GM12801 (cell line): Measurements from ENCODE around the gene C2CD4A.

ENCODE experiments used
- TF ChIP-seq, protein P1 (sequence below): IDR thresholded peaks from one replicate; pipeline ENCODE4 v1.5.1; 2011; ENCODE audit warnings: control low read depth; ENCODE audit not compliant: insufficient read length; ENCODE audit errors: extremely low read depth

The C2CD4A gene

DNA sequence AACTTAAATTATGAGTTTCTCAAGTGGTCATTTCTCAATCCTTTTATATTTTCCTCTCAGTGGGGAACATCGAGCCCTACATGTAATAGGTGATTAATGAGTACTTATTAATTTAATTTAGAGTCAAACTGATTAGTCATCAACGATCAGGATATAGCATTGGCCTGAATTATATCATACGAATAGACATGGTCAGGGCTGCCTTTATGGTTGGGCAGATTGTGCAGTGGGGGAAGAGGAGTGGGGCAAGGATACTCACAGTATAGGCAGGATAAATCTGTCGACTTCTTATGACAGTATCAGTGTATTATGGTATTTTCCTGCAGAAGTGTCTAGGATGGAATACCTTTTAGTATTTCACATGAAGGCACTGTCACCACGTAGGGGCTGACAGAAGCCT is 27.0 kb downstream of the C2CD4A start:
- TF ChIP-seq, protein P1, sequence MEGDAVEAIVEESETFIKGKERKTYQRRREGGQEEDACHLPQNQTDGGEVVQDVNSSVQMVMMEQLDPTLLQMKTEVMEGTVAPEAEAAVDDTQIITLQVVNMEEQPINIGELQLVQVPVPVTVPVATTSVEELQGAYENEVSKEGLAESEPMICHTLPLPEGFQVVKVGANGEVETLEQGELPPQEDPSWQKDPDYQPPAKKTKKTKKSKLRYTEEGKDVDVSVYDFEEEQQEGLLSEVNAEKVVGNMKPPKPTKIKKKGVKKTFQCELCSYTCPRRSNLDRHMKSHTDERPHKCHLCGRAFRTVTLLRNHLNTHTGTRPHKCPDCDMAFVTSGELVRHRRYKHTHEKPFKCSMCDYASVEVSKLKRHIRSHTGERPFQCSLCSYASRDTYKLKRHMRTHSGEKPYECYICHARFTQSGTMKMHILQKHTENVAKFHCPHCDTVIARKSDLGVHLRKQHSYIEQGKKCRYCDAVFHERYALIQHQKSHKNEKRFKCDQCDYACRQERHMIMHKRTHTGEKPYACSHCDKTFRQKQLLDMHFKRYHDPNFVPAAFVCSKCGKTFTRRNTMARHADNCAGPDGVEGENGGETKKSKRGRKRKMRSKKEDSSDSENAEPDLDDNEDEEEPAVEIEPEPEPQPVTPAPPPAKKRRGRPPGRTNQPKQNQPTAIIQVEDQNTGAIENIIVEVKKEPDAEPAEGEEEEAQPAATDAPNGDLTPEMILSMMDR = no peak

DNA sequence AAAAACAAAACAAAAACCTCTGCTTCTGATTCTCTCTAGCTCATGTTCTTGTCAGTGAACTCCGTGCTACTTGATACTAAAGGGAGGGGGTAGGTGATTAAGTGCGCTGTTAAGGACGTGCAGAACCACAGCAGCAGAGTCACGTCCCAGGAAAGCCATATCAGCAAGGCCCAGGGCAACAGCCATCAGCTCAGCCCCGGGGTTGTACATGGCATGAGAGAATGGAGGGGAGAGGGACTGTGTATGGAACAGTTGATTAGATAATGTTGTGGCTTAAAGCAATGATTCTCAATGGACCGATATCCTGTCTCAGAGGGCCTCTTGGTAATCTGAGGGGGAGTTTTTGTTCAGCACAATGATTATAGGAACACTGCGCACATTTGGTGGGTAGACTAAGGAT is 27.6 kb downstream of the C2CD4A start:
- TF ChIP-seq, protein P1 = no peak

DNA sequence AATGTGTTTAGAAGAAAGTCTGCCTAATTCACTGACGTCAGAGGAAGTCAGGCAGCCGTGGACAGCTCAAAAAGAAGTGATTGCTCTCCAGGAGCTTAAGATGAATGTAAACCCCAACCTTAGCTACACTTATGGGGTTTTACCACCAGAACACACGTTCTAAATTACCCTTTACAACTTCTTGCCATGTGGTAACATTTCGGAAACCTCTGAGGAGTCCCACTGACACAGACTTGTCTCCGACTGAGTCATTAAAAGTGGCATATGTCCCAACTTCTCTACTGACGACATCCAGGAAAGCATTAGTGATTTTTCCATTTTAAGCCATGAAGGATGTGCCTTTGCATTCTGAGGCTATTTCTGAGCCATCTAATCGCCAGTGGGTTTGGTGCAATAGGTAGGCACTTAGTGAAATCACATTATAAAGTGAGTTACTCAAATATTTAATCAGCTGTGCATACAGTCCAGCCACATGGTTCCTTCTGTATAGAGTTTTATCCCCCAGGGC is 32.4 kb downstream of the C2CD4A start:
- TF ChIP-seq, protein P1 = no peak

DNA sequence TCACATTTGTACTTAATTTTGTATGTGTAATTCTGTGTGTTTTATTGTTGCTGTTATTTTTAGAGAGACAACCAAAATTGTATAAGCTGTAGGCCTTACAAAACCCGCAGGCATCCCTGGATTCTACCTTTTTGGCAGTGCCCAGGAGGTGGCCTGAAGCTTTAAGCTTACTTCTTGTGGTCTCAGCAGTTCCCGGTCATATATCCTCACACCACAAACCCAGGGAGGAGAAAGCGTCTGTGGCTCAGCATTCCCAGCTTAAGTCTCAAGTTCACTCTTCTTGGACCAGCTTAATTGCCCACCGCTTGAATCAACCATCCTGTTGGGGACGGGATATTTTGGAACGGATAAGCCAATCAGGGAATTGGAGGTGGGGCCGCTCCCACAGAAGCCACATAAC is 36.7 kb downstream of the C2CD4A start:
- TF ChIP-seq, protein P1 = no peak

DNA sequence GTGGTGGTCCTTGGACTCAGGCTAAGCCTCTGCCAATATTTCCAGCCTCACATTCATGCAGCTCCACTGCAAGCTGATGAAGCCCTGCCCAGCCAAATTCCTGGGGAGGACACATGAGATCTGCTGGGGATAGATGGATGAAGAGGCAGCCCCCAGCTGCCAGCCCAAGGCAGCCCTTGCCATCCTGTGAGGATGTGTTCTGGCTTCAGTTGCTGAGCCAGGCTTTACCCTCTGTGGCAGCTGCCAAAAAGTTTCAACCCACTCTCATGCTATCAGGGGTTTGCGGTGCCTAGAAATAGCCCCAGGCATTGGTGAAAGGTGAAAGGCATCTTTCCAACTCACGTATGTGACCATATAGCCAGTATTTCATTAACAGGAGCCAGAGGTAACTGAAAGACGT is 37.6 kb downstream of the C2CD4A start:
- TF ChIP-seq, protein P1 = no peak

DNA sequence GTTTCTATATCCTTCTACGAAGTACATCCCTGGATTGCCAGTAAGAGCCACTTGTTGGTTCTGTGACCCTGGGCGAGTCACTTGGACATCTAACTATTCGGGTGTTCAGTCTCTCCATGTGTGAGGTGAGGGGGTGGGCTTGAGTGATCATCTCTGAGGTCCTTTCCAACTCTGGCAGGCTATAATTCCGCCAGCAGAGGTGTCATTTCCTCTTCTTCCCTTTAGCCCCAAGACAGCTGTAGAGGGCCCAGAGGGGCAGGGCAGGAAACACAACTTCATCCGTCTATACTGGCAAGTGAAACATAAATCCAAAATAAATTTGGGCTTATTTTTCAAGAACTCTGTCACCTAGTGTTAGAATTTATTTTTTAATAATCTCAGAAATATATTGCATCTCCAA is 38.1 kb downstream of the C2CD4A start:
- TF ChIP-seq, protein P1 = no peak

DNA sequence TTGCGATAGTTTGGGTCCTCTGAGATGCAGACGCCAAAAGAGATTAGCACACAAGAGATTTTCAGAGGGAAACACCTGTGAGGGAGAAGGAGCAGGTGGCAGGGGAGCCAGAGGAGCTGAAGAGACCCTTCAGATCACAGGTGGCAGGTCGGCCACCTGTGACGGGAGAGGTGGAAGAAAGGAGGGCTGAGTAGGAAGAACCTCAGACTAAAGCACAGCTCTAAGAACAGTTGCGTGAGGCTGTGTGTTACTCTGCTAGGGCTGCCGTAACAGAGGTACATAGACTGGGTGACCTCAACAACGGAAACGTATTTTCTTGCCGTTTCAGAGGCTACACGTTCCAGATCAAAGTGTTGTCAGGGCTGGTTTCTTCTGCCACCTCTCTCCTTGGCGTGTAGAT is 38.5 kb downstream of the C2CD4A start:
- TF ChIP-seq, protein P1 = no peak

DNA sequence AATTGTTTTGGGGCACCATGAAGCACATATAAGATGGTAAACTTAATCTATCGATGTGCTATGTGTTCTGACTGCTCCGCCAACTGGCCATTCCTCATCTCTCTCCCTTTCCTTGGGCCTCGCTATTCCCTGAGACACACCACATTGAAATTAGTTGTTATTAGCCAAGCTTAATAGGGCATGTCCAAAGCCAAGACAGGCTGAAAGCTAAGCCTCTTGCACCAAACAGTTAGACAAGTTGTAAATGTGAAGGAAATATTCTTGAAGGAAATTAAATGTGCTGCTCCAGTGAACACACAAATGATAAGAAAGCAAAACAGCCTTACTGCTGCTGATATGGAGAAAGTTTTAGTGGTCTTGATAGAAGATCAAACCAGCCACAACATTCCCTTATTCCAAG is 39.3 kb downstream of the C2CD4A start:
- TF ChIP-seq, protein P1 = no peak
